ENCODE measurements around the gene CHST2. TPM values are rescaled to one million over a fixed set of nuclear protein-coding genes. Genes with fewer than 3 reads are reported as not detected.
A peak's percentile ranks its signal among the peaks of the same experiment; 100 is the strongest.

The CHST2 gene
- total RNA-seq, 2 donors from 2014 or later, result 2.3 to 4.8 TPM

DNA sequence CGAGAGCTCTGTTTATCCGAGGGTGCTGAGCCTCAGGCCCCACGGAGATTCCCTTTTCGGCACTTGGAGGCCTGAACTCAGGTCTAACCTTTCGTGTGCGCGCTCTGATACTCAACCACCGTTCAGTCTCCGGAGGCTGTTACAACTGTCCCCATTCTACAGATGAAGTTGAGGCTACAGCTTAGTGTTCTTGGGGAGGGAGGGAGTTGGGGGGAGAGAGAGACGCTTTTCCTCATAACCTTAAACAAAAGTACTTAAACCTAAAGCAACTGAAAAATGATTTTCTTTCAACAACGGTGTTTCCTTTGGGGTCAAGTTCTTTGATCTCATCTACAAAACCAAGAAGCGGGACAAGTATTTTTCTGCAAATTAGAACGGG, 952 bp upstream of the CHST2 start:
- no peak for DNase-seq (ENCODE audit: low spot score)
- TF ChIP-seq CTCF (IDR thresholded peaks at IDR 0.05), result no peak
- no peaks in the 10 kb centered on the region for H3K9me3 ChIP-seq
- peaks cover 0 to 7% of the 10 kb centered on the region in 2 donors for H3K27me3 ChIP-seq
- peaks cover 0 to 18% of the 10 kb centered on the region in 2 donors for H3K4me1 ChIP-seq
- no peaks in the 10 kb centered on the region for H3K36me3 ChIP-seq
- H3K4me3 ChIP-seq, result peak overlapping the region in 1 of 2 donors; percentile 74
- no peak overlapping the region for H3K27ac ChIP-seq

DNA sequence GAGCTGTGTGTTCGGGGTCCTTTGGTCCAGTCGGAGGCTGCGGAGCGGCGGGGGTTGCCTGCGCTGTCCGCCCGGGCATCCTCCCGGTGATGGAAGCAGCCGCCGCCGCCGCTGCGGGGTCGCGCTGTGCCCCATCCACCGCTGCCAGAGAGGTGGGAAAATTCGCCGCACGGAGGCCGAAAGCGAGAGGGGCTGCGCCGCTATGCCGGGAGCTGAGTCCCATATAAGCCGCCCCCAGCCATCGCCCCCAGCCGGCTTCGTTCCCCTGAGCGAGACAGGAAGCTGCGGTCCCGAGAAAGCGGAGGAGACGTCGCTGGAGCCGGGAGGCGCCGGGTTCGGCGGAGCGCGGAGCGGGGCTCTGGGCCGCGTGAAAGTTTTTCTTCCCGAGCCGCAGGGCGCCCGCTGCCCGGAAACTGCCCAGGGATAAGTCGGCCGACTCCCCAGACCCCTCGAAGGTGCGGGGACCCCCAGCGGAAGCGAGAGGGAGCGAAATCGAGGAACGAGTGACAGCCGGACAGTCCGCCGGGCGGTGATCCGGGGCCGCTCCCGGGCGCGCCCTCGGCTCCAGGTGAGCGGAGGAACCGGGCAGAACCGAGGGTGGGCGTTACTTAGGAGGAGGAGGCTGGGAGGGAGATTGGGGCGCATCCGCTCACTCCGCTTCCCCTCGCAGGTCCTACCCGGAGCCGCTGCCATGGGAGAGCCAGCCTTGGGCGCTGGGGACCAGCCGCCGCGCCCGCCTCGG, 574 bp downstream of the CHST2 start:
- DNase-seq (ENCODE audit: low spot score), result no peak
- peaks cover 0 to 7% of the 10 kb centered on the region in 2 donors for H3K27me3 ChIP-seq
- H3K4me1 ChIP-seq, result peaks cover 0 to 18% of the 10 kb centered on the region in 2 donors
- TF ChIP-seq CTCF (IDR thresholded peaks at IDR 0.05), result no peak
- H3K9me3 ChIP-seq, result no peaks in the 10 kb centered on the region
- no peaks in the 10 kb centered on the region for H3K36me3 ChIP-seq
- peak overlapping the region; percentile 23 to 64 for H3K27ac ChIP-seq
- peak overlapping the region; percentile 54 to 74 for H3K4me3 ChIP-seq

DNA sequence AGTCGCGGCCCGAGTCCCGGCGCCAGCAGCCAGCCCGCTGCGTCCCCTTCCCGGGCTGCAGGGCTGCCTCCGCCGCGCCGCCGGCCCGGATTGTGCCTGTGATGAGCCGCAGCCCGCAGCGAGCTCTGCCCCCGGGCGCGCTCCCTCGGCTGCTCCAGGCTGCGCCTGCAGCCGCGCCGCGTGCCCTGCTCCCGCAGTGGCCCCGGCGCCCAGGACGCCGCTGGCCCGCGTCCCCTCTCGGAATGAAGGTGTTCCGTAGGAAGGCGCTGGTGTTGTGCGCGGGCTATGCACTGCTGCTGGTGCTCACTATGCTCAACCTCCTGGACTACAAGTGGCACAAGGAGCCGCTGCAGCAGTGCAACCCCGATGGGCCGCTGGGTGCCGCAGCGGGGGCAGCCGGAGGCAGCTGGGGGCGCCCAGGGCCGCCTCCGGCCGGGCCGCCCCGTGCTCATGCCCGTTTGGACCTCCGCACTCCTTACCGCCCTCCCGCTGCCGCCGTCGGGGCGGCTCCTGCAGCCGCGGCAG, 1.2 kb downstream of the CHST2 start:
- DNase-seq (ENCODE audit: low spot score), result no peak
- TF ChIP-seq CTCF (IDR thresholded peaks at IDR 0.05), result no peak
- no peaks in the 10 kb centered on the region for H3K36me3 ChIP-seq
- peaks cover 0 to 18% of the 10 kb centered on the region in 2 donors for H3K4me1 ChIP-seq
- peak overlapping the region; percentile 54 to 74 for H3K4me3 ChIP-seq
- H3K27me3 ChIP-seq, result peaks cover 0 to 7% of the 10 kb centered on the region in 2 donors
- H3K27ac ChIP-seq, result no peak overlapping the region
- H3K9me3 ChIP-seq, result no peaks in the 10 kb centered on the region

DNA sequence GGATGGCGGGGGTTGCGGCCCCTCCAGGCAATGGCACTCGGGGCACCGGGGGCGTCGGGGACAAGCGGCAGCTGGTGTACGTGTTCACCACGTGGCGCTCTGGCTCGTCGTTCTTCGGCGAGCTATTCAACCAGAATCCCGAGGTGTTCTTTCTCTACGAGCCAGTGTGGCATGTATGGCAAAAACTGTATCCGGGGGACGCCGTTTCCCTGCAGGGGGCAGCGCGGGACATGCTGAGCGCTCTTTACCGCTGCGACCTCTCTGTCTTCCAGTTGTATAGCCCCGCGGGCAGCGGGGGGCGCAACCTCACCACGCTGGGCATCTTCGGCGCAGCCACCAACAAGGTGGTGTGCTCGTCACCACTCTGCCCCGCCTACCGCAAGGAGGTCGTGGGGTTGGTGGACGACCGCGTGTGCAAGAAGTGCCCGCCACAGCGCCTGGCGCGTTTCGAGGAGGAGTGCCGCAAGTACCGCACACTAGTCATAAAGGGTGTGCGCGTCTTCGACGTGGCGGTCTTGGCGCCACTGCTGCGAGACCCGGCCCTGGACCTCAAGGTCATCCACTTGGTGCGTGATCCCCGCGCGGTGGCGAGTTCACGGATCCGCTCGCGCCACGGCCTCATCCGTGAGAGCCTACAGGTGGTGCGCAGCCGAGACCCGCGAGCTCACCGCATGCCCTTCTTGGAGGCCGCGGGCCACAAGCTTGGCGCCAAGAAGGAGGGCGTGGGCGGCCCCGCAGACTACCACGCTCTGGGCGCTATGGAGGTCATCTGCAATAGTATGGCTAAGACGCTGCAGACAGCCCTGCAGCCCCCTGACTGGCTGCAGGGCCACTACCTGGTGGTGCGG, 1.9 kb downstream of the CHST2 start:
- Histone ChIP-seq H3K4me1 (peaks cover 0 to 18% of the 10 kb centered on the region in 2 donors), H3K27ac (no peak overlapping the region), H3K27me3 (peaks cover 0 to 7% of the 10 kb centered on the region in 2 donors), H3K4me3 (peak overlapping the region; percentile 54 to 74), H3K9me3 (no peaks in the 10 kb centered on the region), H3K36me3 (no peaks in the 10 kb centered on the region)
- TF ChIP-seq CTCF (IDR thresholded peaks at IDR 0.05), result peak in 1 of 2 donors; percentile 60
- no peak for DNase-seq (ENCODE audit: low spot score)

GRCh38 chr3:143122089-143122430, 2.5 kb downstream of the CHST2 start:
- Histone ChIP-seq H3K27me3 (peaks cover 0 to 7% of the 10 kb centered on the region in 2 donors), H3K4me1 (peaks cover 0 to 18% of the 10 kb centered on the region in 2 donors), H3K9me3 (no peaks in the 10 kb centered on the region), H3K36me3 (no peaks in the 10 kb centered on the region), H3K27ac (no peak overlapping the region), H3K4me3 (no peak overlapping the region)
- DNase-seq (ENCODE audit: low spot score), result no peak
- TF ChIP-seq CTCF (IDR thresholded peaks at IDR 0.05), result no peak
